ENCODE data around the gene CFAP52. TPM values are rescaled to one million over a fixed set of nuclear protein-coding genes. Genes with fewer than 3 reads are reported as not detected.

CFAP52 gene
- total and polyA plus RNA-seq, 2 of the 13 experiments (the other 11 are each of a cell fraction or from before 2014, with no cell fraction given), result not detected

GRCh38 chr17:9575381-9576101 is 901 bp upstream of the CFAP52 start, which contains the start of gene STX8 (continued):
- TF ChIP-seq E2F1 (CRISPR knock-in tag; IDR thresholded peaks at IDR 0.05), result no peak; the same call in 1 of the 2 replicates
- TF ChIP-seq CHD4 (IDR thresholded peaks at IDR 0.05; ENCODE audit: borderline replicate concordance, low read length), result no peak
- 0 out of 2 replicates have a peak, but pooled peaks have one; percentile 43 for TF ChIP-seq ATF7-NPFF (CRISPR knock-in tag; IDR thresholded peaks at IDR 0.05; ENCODE audit: low read depth)
- peak; percentile 67; the same call in 1 of the 2 replicates for TF ChIP-seq MXD1 (CRISPR knock-in tag; IDR thresholded peaks at IDR 0.05)
- no peak for TF ChIP-seq MNT (IDR thresholded peaks at IDR 0.05)
- no peak for TF ChIP-seq MAFG (CRISPR knock-in tag; IDR thresholded peaks at IDR 0.05)
- TF ChIP-seq ZNF704 (CRISPR knock-in tag; IDR thresholded peaks at IDR 0.05; ENCODE audit: borderline replicate concordance), result no peak
- no peak for TF ChIP-seq ZNF558 (CRISPR knock-in tag; IDR thresholded peaks at IDR 0.05; ENCODE audit: borderline replicate concordance)
- TF ChIP-seq SIX1 (CRISPR knock-in tag; IDR thresholded peaks at IDR 0.05; ENCODE audit: borderline replicate concordance), result 0 out of 2 replicates have a peak, but pooled peaks have one; percentile 41
- peak; percentile 92 for TF ChIP-seq KAT7 (CRISPR knock-in tag; IDR thresholded peaks at IDR 0.05; ENCODE audit: borderline replicate concordance)
- TF ChIP-seq AKAP8 (CRISPR knock-in tag; IDR thresholded peaks at IDR 0.05), result no peak
- TF ChIP-seq ARID2 (CRISPR knock-in tag; IDR thresholded peaks at IDR 0.05; ENCODE audit: borderline replicate concordance), result peak; percentile 63; the same call in 1 of the 2 replicates
- no peak for TF ChIP-seq NFE2 (CRISPR knock-in tag; IDR thresholded peaks at IDR 0.05)
- TF ChIP-seq MEIS2 (CRISPR knock-in tag; IDR thresholded peaks at IDR 0.05), result no peak
- TF ChIP-seq TEAD2 (CRISPR knock-in tag; IDR thresholded peaks at IDR 0.05), result no peak
- peak; percentile 73; the same call in 1 of the 2 replicates for TF ChIP-seq HNF1B (CRISPR knock-in tag; IDR thresholded peaks at IDR 0.05)
- no peak for TF ChIP-seq HOXA9 (CRISPR knock-in tag; IDR thresholded peaks at IDR 0.05; ENCODE audit: borderline replicate concordance)
- TF ChIP-seq THAP11 (CRISPR knock-in tag; IDR thresholded peaks at IDR 0.05), result peak; percentile 91
- TF ChIP-seq AGO1 (IDR thresholded peaks at IDR 0.05; ENCODE audit: low read depth, low read length, poor library complexity, severe bottlenecking), result no peak
- no peak for TF ChIP-seq ZNF18 (CRISPR knock-in tag; IDR thresholded peaks at IDR 0.05; ENCODE audit: insufficient replicate concordance)
- TF ChIP-seq LCORL (IDR thresholded peaks at IDR 0.05), result no peak
- peak; percentile 69 for TF ChIP-seq LCORL (CRISPR knock-in tag; IDR thresholded peaks at IDR 0.05)
